NCI-H1694 treated with DMSO at 0.1 percent for 48 hours (cell line): ENCODE data around the gene SS18.

Source experiments
- DNase-seq: peaks from one replicate; lab custom pipeline; 2025; lab: John Stamatoyannopoulos, UW

Gene SS18

GRCh38 chr18:26002375-26002910 is 88.0 kb downstream of the SS18 start:
- no peak for DNase-seq

- no peak for DNase-seq
Observed at GRCh38 chr18:25998461-25998860, 92.0 kb downstream of the SS18 start.

GRCh38 chr18:25992566-25992965 is 97.8 kb downstream of the SS18 start:
- no peak for DNase-seq

- no peak for DNase-seq
Observed at GRCh38 chr18:25990473-25990872, 99.9 kb downstream of the SS18 start.

GRCh38 chr18:25985707-25986394 is 104.6 kb downstream of the SS18 start:
- DNase-seq, result no peak

GRCh38 chr18:25983730-25984129 is 106.7 kb downstream of the SS18 start:
- DNase-seq, result no peak

- no peak for DNase-seq
Observed at GRCh38 chr18:25982961-25983360, 107.5 kb downstream of the SS18 start.

- DNase-seq, result no peak
Observed at GRCh38 chr18:25982153-25982552, 108.3 kb downstream of the SS18 start.

GRCh38 chr18:25979369-25980040 is 110.9 kb downstream of the SS18 start:
- DNase-seq, result no peak

GRCh38 chr18:25976554-25976953 is 113.9 kb downstream of the SS18 start:
- DNase-seq, result no peak

GRCh38 chr18:25974630-25975077 is 115.8 kb downstream of the SS18 start:
- DNase-seq, result no peak
